Fibroblast of lung (primary cell): ENCODE measurements around the gene SALL1. TPM values are rescaled to one million over a fixed set of nuclear protein-coding genes. Genes with fewer than 3 reads are reported as not detected.

Experiments
- DNase-seq, 2 donors: peaks; one replicate each; pipeline versions ENCODE4 v3.0.0 to v3.0.0-alpha.2; 2010; ENCODE audit warnings: low read depth in 2 of 2
- H2AFZ ChIP-seq: 2 replicates; pipeline ENCODE4 v1.5.1; 2012; ENCODE audit warnings: low read length, control low read depth, inconsistent platforms
- H3K27ac ChIP-seq: 2 replicates; pipeline ENCODE4 v1.5.1; 2011; ENCODE audit warnings: low read length, control low read depth; ENCODE audit not compliant: insufficient read depth
- H3K27me3 ChIP-seq: 2 replicates; pipeline ENCODE4 v1.5.1; 2011; ENCODE audit warnings: mild to moderate bottlenecking, low read length; ENCODE audit not compliant: control insufficient read depth, insufficient read depth
- H3K36me3 ChIP-seq: 2 replicates; pipeline ENCODE4 v1.5.1; 2011; ENCODE audit warnings: low read length; ENCODE audit not compliant: control insufficient read depth, insufficient read depth
- H3K4me1 ChIP-seq: 2 replicates; pipeline ENCODE4 v1.5.1; 2011; ENCODE audit warnings: low read length; ENCODE audit not compliant: control insufficient read depth, insufficient read depth; ENCODE audit errors: extremely low read depth
- H3K4me2 ChIP-seq: 2 replicates; pipeline ENCODE4 v1.5.1; 2011; ENCODE audit warnings: low read length, control low read depth; ENCODE audit not compliant: insufficient read depth; ENCODE audit errors: extremely low read depth
- H3K4me3 ChIP-seq, 4 experiments: fragments of 200-600 bp in 1 of 4; sonication (generic) in 1 of 4; replicated peaks in 1 of 4; 2 replicates each; pipeline ENCODE4 v1.5.1; 2011 to 2016; ENCODE audit warnings: low read length in 4 of 4, low read depth in 3 of 4, mild to moderate bottlenecking in 3 of 4, control low read depth in 2 of 4, inconsistent platforms in 1 of 4, mixed read lengths in 1 of 4; ENCODE audit not compliant: insufficient read depth in 1 of 4; ENCODE audit errors: control extremely low read depth in 1 of 4
- H3K79me2 ChIP-seq: 2 replicates; pipeline ENCODE4 v1.5.1; 2012; ENCODE audit warnings: mild to moderate bottlenecking, low read length, inconsistent platforms; ENCODE audit not compliant: control insufficient read depth, insufficient read depth
- H3K9ac ChIP-seq: 2 replicates; pipeline ENCODE4 v1.5.1; 2011; ENCODE audit warnings: mild to moderate bottlenecking, low read length, control low read depth; ENCODE audit not compliant: insufficient read depth
- H3K9me3 ChIP-seq: 2 replicates; pipeline ENCODE4 v1.5.1; 2012; ENCODE audit warnings: low read depth, low read length; ENCODE audit not compliant: control insufficient read depth, insufficient read depth
- H4K20me1 ChIP-seq: 2 replicates; pipeline ENCODE4 v1.5.1; 2011; ENCODE audit warnings: low read length; ENCODE audit not compliant: control insufficient read depth, insufficient read depth; ENCODE audit errors: extremely low read depth
- CTCF ChIP-seq, 2 donors: IDR thresholded peaks in 1 of 2; conservative IDR thresholded peaks in 1 of 2; 1 replicate in 1 of 2; 2 replicates in 1 of 2; pipeline ENCODE4 v1.5.1; 2011 to 2012; ENCODE audit warnings: low read length in 2 of 2, control low read depth in 1 of 2, inconsistent platforms in 1 of 2, low read depth in 1 of 2, mild to moderate bottlenecking in 1 of 2
- EZH2 ChIP-seq: IDR thresholded peaks from 2 replicates; pipeline ENCODE4 v1.5.1; 2012; ENCODE audit warnings: low read length, control low read depth, mild to moderate bottlenecking; ENCODE audit errors: missing control alignments
- polyA minus RNA-seq: library from RNA; depleted of rRNA, polyadenylated mRNA; stranded (reverse); fragments of >200 nt; gene quantifications from 2 replicates; pipeline ENCODE4 v1.2.3, GENCODE V29; 2011; ENCODE audit warnings: low replicate concordance
- polyA plus RNA-seq, 2 donors: library from polyadenylated mRNA; depleted of rRNA in 1 of 2; stranded (reverse) in 1 of 2; unstranded in 1 of 2; fragments of >200 nt; gene quantifications; 2 replicates each; pipeline ENCODE4 v1.2.1, GENCODE V29; 2011 to 2012; ENCODE audit warnings: missing spikeins in 1 of 2
- total RNA-seq: library from RNA; depleted of rRNA; stranded (reverse); fragments of >200 nt; gene quantifications from 2 replicates; pipeline ENCODE4 v1.2.1, GENCODE V29; 2014

SALL1 gene
- total RNA-seq (under 0.01 and 0.17 TPM in 2 replicates), polyA plus RNA-seq (0.10 and 0.14 TPM in 2 replicates), polyA minus RNA-seq (0.31 and 0.82 TPM in 2 replicates)
- polyA plus RNA-seq (2012): 0.10 and 0.15 TPM in 2 replicates

- Histone ChIP-seq H3K4me2 (peak within 1 kb of the TSS; percentile 64), H3K36me3 (no peaks in the 10 kb centered on the region), H3K9ac (no peak within 1 kb of the TSS), H3K27me3 (peaks cover 45% of the 10 kb centered on the region), H2AFZ (no peak within 1 kb of the TSS), H4K20me1 (no peaks in the 10 kb centered on the region), H3K27ac (no peak within 1 kb of the TSS), H3K4me3 (peak within 1 kb of the TSS in 2 of 4 experiments; percentile 42 to 52), H3K4me1 (no peaks in the 10 kb centered on the region), H3K9me3 (no peaks in the 10 kb centered on the region), H3K79me2 (no peaks in the 10 kb centered on the region)
- peak in 1 of 2 donors; percentile 6 for DNase-seq
- TF ChIP-seq EZH2 (no peak), CTCF (conservative IDR thresholded peaks at IDR 0.05 in 1 of 2, IDR thresholded peaks at IDR 0.05 in 1 of 2; ENCODE audit: low read depth in 1 of 2, low read length in 2 of 2) (no peak)
These were observed at the start of gene SALL1 for GRCh38 chr16:51150888-51151320. Gene SALL1, minus strand, starts transcription at chr16:51151270. Its CDS starts 29 bp downstream, at chr16:51151241.

- H3K27me3 ChIP-seq: no peaks in the 10 kb centered on the region
- no peak overlapping the region for H3K4me2 ChIP-seq
- H3K36me3 ChIP-seq: no peaks in the 10 kb centered on the region
- H2AFZ ChIP-seq: no peak overlapping the region
- no peaks in the 10 kb centered on the region for H4K20me1 ChIP-seq
- DNase-seq: no peak
- no peak overlapping the region for H3K4me3 ChIP-seq
- no peaks in the 10 kb centered on the region for H3K79me2 ChIP-seq
- no peak overlapping the region for H3K9ac ChIP-seq
- H3K4me1 ChIP-seq: no peaks in the 10 kb centered on the region
- no peaks in the 10 kb centered on the region for H3K9me3 ChIP-seq
- TF ChIP-seq CTCF (conservative IDR thresholded peaks at IDR 0.05 in 1 of 2, IDR thresholded peaks at IDR 0.05 in 1 of 2; ENCODE audit: low read depth in 1 of 2, low read length in 2 of 2): no peak
- TF ChIP-seq EZH2: no peak
- H3K27ac ChIP-seq: no peak overlapping the region
These were observed 49.7 kb upstream of the SALL1 start for GRCh38 chr16:51200793-51201192.

GRCh38 chr16:51197953-51198748 is 47.1 kb upstream of the SALL1 start:
- Histone ChIP-seq H3K4me2 (no peak overlapping the region), H3K27ac (no peak overlapping the region), H3K4me1 (no peaks in the 10 kb centered on the region), H3K79me2 (no peaks in the 10 kb centered on the region), H3K27me3 (no peaks in the 10 kb centered on the region), H3K9ac (no peak overlapping the region), H4K20me1 (no peaks in the 10 kb centered on the region), H2AFZ (no peak overlapping the region), H3K36me3 (no peaks in the 10 kb centered on the region), H3K4me3 (no peak overlapping the region), H3K9me3 (no peaks in the 10 kb centered on the region)
- TF ChIP-seq EZH2 (no peak), CTCF (conservative IDR thresholded peaks at IDR 0.05 in 1 of 2, IDR thresholded peaks at IDR 0.05 in 1 of 2; ENCODE audit: low read depth in 1 of 2, low read length in 2 of 2) (no peak)
- no peak for DNase-seq
